NOMO-1 treated with dmso at 0.1 percent for 144 hours (cell line): ENCODE measurements around the gene DMRT1.

Experiments
- DNase-seq: peaks from one replicate; lab custom pipeline; 2025; ENCODE audit not compliant: unreplicated experiment; lab: John Stamatoyannopoulos, UW

The DMRT1 gene

DNA sequence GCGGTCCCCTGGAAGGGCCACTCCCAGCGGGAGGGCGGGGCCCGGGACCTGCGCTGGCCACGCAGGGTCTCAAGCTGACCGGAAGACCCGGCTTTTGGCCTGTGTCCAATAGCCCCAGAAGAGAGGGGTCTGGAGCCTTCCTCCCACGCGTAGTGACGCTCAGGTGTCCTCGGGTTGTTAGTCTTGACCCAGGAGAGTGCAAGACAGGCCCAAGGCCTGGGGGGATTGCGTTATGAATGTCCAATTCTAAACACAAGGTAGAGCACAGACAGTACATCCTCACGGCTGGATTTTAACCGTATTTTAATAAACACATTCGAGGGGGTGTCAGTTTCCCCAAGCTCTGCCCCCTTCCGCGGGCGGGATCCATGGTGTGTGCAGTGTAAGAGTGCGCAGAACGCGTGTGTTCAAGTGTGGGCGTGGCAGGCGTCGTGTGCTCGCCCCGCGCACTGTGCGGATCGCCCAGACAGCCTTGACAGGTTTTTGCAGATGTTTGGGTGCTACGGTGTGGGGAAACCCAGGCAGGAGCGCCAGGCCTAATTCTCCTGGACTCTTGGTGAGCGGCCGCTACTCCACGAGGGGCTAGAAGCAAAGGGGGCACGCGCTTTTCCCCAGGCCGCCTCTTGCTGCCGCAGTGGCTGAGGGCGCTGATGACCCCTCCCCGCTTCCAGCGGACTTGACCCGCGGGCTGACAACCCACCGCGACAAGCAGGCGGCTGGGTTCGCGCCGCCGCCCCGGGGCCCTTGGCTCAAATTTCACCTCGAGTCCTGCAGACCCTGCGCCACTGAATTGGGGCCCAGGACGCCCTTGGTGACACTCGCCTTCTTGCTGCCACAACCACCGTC lies 128.9 kb downstream of the DMRT1 start:
- DNase-seq: no peak

DNA sequence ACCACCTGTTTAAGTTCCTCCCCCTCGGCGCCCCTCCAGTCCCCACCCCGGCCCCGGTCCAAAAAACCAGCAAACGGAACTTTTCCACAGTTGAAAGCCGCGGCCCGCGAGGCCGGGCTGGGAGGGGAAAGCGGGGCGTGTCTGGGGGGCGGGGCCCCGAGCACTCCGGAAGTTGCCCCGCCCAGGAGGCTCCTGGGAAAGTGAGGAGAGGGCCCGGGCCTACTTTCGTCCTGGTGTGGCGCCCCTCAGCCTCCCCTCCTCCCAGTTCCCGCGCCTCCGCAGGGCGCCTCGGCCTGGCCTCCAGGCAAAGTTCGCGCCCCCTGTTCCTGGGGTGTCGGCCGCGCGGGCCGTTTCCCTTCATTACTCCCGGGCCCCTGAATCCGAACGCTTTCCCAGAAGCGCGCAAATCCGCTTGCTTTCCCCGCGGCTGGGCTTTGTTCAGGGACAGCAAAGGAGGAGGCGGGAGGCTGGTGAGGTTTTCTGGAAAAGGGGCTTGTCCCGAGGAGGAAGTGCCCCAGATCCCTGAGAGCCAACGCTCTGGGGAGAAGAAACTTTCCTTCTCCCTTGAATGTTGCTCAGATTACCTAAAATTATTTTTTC lies 130.5 kb downstream of the DMRT1 start:
- DNase-seq: no peak

DNA sequence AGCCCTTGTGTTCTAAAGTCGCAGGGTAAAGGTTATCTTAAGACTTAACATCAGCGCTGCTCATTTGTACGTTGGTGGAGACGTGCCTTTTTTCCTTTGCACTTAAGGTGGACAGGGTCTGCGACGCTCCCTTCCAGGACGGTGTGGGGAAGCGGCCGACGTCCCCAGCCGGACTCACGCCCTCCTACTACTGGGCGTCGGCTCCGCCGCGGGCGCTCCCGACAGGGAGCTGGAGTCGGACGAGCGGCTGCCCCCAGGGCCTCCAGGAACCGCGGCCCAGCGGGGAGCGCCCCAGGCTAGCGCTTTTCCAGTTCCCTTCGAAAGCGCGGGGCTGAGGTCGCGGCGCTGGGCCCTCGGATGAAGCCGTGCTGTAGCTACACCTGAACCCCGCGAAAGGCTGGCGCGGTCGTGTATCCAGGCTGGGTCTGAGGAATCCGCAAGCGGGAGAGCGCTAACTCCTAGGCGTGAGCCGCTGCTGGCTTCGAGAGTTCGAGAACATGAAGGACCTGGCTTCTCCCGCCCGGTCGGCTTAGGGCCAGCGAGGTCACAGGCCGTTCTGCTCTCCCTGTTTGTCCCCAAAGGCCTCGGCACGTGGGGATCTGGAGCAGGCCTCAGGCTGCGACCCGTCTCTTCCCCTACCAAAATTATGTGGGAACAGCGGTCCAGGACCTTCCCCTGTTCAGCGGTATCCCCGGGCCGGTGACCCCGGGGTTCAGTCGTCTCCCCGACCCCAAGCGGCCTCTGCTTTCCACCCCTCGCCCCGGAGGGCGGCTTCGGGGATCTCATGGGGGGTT lies 131.2 kb downstream of the DMRT1 start:
- no peak for DNase-seq

DNA sequence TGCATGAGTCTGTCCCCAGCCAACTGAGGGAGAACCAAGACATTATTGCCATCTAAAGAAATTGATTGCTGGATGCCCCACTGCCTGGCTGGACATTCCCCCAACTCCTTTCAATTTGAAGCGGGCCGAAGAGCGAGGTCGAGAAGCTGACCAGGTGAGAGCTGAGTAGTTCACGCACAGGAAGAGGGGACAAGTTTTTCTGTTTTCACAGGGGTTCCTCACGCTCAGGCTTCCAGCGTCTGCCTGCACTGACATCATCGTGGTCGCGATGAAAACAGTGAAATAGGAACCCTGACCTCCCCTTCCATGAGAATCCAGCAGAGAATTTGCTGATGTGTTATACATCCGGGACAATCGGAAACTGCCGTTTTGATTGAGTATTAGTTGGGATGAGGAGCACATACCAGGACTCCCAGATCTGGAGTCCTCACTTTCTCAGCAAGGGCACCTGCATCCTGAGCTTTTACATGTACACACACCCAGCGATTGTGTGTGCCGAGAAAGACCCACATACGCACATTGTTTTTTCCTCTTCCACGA lies 131.9 kb downstream of the DMRT1 start:
- no peak for DNase-seq

DNA sequence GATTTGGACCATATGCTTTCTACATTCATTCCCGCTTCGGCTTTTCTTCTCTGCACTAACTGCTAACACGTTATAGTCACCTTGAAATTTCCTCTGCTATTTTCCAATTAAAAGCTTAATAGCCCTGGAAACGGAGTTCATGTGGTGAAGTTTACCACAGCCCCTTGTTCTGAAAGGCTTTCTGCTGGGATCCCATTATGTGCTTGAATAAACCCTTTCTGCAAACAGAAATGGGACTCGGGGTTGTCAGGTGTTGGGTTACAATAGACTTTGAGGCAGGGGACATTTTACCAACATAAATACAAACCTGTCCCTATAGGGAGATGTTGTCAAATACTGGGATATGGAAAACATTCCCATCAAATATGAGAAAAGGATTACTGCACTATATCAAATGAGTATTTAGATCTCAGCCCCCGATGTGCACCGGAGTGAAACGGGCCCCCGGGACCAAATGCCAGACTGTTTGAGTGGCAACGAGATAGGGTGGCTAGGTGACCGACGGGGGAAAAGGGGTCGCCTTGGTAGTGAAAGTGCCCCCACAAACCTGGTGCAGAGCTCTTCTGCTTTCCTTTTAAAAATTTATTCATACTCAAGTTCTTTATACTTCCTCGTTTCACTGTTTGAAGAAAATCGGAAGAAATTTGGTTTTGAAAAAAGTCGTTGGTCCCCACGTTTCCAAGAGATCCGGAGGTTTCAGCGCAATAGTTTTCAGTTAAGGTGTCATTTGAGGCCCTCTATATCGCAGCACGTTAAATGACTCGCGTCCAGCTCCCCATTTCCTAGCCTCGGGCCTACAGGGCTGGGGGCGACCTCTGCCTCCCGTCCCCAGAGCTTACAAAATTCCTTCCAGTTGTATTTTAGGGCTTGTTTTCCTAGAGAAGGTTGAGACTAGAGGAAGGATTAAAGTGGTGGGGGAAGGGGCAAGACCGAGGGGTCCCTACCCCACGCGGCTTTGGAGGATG lies 132.8 kb downstream of the DMRT1 start:
- DNase-seq: no peak

DNA sequence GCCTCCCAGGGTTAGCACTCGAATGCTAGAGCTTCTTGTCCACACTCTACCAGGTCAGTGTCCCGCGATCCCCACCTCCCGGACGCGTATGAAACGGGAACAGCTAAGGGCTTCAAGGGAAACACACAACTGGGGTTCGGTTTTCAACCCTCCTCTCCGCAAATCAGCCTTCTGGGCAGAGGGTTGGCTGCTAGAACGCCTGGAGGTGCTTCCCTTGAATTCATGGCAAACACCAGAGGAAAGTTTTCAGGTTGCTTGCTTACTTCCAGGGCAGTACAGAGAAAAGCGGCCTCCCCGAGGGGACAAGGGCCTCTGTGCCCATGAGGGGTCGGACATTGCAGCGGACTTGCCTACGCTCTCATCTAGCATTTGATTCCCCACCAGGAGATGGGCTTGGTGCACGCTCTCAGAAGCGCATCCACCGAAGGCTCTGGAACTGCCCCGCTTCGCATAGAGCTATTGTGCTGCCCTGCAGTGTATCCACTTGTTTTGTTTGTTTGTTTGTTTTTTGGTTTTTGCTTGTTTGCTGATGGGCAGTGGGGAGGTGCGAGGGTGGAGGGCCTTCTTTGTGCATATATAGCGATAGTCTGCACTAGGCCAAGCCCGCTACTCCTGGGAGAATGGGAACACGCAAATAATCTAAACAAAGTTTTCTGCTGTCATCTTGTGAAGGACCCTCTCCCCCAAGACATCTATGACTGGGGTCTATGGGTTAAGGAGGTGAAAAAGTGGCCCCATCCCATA lies 133.7 kb downstream of the DMRT1 start:
- DNase-seq: no peak

DNA sequence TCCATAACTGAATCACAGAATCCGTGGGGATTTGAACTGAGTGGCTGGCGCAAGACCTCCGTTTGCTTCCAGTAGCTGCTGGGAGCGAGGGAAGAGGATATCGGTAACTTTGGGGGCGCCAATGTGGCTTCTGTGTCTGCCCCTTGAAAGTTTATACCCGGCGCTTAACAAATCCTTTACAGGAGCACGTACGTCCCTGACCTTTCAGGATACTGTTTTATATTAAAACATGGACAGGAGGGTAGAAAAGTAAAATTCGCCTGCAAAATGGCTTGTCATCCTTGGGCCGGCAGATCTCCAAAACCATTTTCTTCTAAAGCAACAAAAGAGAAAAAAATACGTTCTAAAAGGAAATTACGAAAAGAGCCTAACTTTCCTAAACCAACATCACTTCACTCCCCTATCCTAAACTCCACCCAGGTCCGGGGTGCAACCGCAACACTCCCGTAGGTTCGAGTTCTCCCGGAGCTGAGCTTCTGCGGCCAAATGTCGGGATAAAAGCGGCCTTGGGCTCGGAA lies 134.3 kb downstream of the DMRT1 start:
- DNase-seq: no peak

DNA sequence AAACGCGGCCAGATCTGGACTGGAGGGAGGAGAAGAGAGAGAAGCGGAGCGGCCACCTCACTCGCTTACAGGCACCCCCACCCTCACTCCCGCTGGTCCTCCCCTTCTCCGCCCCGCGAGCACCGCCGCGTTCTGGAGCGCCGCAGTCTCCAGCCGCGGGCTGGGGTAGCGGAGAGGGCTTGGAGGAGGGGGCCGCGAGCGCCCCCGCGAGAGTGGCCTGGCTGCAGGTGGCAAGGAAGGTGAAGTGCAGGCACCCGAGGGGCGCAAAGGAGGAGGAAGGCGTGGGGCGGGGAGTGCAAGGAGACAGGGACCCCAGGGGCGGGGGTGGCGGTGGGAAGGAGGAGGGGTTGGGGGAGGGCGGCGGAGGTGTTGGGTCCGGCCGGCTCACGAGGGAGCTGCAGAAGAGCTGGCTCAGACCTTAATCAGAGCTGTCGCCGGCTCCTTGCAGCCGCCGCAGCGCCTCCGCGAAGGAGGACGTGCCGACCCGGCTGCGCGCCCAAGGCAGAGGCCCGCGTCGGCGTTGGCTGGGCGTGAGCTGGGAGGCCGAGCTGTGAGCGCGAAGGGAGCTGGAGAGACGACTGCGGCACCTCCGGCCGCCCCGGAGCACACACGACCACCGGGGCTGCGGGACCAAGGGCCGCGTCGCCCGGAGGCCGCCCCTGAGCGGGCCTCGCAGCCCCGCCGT lies 134.9 kb downstream of the DMRT1 start, which contains the start of gene DMRT3:
Gene DMRT3 (plus strand): TSS at position 398 of the 685 bp plus-strand sequence. CDS start 347 bp downstream, outside the sequence.
- peak; percentile 59 for DNase-seq

DNA sequence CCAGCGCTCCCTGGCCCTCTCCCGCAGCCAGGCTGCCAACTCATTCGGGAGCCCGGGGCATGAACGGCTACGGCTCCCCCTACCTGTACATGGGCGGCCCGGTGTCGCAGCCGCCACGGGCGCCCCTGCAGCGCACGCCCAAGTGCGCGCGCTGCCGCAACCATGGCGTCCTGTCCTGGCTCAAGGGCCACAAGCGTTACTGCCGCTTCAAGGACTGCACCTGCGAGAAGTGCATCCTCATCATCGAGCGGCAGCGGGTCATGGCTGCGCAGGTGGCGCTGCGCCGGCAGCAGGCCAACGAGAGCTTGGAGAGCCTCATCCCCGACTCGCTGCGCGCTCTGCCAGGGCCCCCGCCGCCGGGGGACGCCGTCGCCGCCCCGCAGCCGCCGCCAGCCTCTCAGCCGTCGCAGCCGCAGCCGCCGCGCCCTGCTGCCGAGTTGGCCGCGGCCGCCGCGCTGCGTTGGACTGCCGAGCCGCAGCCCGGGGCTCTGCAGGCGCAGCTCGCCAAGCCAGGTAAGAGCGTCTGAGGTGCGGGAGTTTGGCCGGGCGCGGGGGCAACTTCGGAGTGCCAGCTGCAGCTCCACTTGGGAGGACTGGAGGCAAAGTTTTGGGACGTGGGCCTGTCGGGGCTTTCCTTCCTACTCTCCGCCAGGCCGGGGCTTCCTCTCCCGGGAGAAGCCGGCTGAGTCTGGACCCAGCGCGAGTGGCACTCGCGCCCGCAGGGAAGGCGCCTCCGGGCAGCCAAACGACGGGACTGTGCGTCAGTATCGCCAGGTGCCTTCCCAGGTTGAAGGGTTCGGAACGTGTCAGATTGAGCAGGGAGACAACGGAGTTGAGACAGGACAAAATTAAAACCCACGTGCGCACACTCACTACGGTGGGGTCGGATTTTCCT lies 135.7 kb downstream of the DMRT1 start:
- no peak for DNase-seq

DNA sequence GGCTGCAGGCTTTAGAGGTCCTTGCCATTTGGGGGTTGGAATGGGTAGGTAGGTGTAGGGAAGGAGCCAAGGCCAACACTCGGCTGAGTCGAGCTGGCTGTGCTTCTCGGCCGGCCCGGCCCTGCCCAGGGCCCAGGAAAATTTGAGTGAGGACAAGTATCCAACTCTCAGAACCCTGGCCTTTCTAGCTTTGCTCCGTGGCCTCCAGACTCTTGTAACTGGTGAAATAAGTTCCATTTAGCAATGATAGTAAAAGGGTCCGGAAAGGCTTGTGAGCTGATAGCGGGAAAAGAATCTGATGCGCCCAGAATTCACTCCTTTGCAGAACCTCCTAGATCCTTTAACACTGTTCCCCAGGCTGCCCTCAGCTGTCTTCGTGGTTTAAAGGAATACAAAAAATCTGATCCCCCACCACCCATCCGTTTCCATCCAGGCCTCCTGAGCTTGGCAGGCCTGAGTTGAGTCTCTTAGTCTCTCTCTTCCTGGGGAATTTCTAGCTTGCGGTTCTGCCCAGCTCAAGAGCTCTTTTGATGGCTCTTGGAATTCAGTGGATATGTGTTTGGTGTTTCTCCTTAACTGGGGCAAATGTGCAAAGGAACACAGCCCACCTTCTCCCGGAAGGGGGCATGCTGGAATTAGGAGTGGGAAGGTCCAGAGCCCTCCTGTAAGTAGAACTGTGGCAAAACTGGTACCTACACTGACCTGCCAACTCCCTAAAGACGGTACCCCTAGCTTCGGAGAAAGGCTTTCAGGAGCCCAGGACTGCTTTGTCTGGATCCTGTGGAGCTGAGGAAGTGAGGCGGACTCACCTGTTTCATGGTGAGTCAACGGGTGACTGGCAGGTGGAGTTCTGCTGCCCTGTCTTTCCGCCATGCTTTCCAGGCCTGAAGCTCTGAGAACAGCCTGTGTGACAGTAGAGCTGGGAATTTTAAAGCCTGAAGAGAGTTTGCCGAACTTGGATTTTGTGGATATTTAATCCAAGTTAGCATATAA lies 136.6 kb downstream of the DMRT1 start:
- DNase-seq: no peak

DNA sequence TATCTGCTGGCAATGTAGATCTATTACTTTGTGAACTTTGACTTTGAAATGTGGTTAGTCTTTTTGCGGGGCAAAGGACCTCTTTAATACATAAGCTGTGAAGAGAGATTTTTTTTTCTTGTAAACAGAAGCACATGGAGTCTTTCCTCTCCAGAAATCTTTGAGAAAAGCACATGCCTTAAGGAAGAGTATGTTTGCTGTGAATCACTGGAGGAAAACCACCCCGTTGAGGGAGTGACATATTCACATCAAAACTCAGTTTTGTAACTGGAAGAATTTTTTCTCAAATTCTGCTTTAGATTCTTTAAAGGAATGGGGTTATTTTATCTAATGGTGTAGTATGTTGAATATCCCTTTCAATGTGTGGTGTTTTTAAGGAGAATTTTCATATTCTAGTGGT lies 138.5 kb downstream of the DMRT1 start:
- DNase-seq: no peak

DNA sequence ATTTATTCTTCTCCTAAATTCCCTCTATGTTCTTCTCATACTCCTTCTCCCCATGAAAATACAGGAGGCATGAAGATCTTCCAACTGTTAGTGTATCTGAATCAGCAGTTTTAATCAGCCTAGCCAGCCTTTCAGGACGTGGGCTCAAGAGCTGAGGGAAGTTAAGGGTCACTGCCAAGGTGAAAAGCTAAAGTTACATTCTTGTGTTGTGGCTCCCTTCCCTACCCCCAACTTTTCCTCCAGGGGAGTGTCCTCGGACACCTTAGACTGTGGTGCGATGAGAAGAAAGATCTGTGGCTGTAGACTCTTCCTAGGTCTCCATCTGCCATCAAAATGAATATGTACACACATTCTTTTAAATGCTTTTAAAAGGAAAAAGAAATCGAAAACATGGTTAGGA lies 139.1 kb downstream of the DMRT1 start:
- DNase-seq: no peak

DNA sequence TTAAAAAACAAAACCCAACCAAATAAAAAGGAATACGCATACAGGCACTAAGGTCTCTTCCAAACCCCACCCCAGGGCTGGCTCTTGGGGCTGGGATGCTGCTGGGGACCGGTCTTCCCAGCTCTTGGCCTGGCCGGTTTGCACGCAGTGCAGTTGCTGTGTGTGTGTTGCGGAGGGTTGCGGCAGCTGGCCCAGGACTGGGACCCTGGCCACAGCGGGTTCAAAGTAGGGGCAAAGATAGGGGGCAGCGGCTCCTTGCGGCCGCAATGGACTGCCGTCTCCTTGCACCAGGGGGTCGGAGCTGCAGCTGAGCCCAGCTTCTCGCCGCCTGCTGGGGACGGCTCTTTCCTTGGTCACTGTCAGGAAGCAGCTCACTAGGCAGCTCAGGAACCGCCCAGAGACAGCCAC lies 140.0 kb downstream of the DMRT1 start:
- no peak for DNase-seq

DNA sequence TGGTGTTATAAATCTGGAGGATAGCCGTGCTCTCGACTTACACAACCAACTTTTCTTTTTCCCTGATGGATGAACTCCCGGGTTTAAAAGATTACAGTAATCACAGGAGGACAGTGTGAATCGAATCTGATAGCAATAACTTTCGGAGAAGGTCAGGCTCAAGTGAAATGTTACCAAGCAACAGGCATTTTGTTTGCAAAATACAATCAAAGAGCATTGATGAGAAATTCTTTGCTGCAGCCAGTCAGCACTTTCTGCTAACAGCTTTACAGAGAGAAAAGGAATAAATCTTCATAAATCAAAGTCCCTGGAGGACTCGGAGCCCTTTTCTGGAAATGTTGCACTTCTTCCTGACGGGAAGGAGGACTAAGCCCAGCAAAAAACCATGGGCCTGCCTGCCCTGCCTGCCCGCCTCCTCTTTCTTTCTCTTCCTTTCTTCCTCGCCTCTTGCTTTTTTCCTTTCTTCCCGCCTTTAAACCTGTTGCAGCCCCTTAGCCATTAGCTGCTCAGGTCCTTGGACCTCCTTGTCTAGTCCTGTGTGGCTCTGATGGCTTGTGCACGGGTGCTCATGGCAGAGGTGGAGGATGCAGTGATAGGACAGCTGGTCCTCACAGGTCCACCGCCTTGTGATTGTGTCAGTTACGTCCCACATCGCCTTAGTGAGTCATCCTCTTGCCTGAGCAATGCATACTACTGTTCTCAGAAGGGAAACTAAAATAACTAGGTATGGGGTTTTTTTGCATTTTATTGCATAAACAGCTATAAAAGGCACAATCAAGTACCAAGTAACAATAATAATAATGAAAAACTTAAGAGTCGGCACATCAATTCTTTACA lies 141.1 kb downstream of the DMRT1 start:
- no peak for DNase-seq

DNA sequence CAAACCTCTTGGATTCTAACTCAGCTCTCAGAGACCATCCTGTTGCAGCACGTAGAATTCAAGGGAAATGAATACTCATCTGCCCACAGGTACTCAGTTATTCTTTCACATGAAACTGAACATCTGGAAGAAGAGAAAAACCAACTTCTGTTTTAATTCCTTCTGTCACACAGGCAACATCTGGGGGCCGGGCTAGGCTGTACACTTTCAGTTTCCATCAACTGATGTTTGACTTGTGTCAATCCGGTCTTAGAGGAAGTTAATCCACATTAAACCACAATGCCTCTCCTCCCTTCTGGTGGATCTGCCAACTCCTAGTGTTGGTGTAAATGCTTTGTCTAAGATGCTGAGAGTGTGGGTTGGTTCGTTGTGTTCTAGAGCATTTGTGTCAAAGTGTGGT lies 152.5 kb downstream of the DMRT1 start:
- DNase-seq: no peak

DNA sequence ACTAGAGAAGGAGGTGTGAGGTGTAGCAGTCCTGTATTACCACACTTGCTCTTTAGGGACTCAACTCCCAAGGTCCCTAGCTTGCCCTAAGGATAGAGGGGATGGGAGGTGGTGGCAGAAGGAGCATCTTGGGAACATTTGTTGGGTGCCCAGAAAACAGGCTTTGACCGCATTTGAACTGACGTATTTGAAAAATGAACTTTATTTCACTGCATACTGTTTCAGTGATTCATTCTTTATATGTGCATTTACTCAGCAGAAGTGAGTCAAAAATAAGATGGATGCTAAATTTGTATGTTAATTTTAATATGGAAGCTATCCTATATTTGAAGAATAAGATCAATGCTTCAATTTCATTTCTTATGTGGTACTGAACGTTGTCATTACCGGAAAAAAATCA lies 153.7 kb downstream of the DMRT1 start:
- no peak for DNase-seq
